K562 (cell line): ENCODE data around the gene ZNF581. TPM values are rescaled to one million over a fixed set of nuclear protein-coding genes. Genes with fewer than 3 reads are reported as not detected.

Experiments used
- ATAC-seq: fragments of 200-7000 bp; cut with Tn5 transposase; 3 replicates; pipeline ENCODE4 v1.9.1; 2020; ENCODE audit warnings: moderate library complexity
- BruUV-seq: library from RNA; stranded (reverse); fragments of 400-500 nt; replicated peaks from 2 replicates; lab custom pipeline; 2021; lab: Mats Ljungman, UMichigan
- CTCF ChIA-PET: fragments of 300-600 bp; formaldehyde crosslinking; extraction: SDS; loops from one replicate; lab custom pipeline; 2021; ENCODE audit warnings: low intra/inter-chr PET ratio; lab: Yijun Ruan, JAX
- POLR2A ChIA-PET: fragments of 300-600, 350-650 bp; sonication (Branson Sonifier 250); formaldehyde crosslinking; extraction: SDS; loops from one replicate; lab custom pipeline; 2021; ENCODE audit warnings: antibody characterized with exemption, inconsistent platforms; lab: Yijun Ruan, JAX
- DNase-seq, 4 experiments: peaks; one replicate each; pipeline versions ENCODE4 v3.0.0 to v3.0.0-alpha.2; 2011 to 2018; ENCODE audit warnings: low spot score in 3 of 4, mixed read lengths in 3 of 4; ENCODE audit errors: extremely low read depth in 1 of 4
- FAIRE-seq: peaks from 2 replicates; lab custom pipeline; 2011; peaks lifted over from hg19 to GRCh38; lab: Jason Lieb, UNC
- H2AFZ ChIP-seq: 2 replicates; pipeline ENCODE4 v1.6.0; 2011; ENCODE audit warnings: low read depth, low read length, control low read depth, inconsistent platforms
- H3K27ac ChIP-seq: fragments of 200-600 bp; 3 replicates; pipeline ENCODE4 v1.8.0; 2011; ENCODE audit warnings: low read depth, mild to moderate bottlenecking, control low read depth, inconsistent platforms, low read length, moderate library complexity, mixed read lengths; ENCODE audit errors: extremely low read depth
- H3K27me3 ChIP-seq, 2 experiments: fragments of 300-600 bp in 1 of 2; 2 replicates in 1 of 2; 3 replicates in 1 of 2; pipeline versions ENCODE4 v1.6.0 to v1.8.0; 2011; ENCODE audit warnings: inconsistent platforms in 2 of 2, low read length in 2 of 2, mild to moderate bottlenecking in 1 of 2, mixed read lengths in 1 of 2, moderate library complexity in 1 of 2; ENCODE audit not compliant: control insufficient read depth in 2 of 2, insufficient read depth in 2 of 2
- H3K36me3 ChIP-seq: fragments of 300-600 bp; 3 replicates; pipeline ENCODE4 v1.8.0; 2011; ENCODE audit warnings: mild to moderate bottlenecking, low read length, inconsistent platforms; ENCODE audit not compliant: control insufficient read depth, insufficient read depth
- H3K4me1 ChIP-seq, 2 experiments: fragments of 200-600 bp in 1 of 2; replicated peaks in 1 of 2; 2 replicates in 1 of 2; 3 replicates in 1 of 2; pipeline versions ENCODE4 v1.5.1 to v1.8.0; 2011; ENCODE audit warnings: inconsistent platforms in 2 of 2, low read length in 2 of 2, mild to moderate bottlenecking in 1 of 2, mixed read lengths in 1 of 2, moderate library complexity in 1 of 2; ENCODE audit not compliant: control insufficient read depth in 2 of 2, insufficient read depth in 2 of 2
- H3K4me2 ChIP-seq: 2 replicates; pipeline ENCODE4 v1.6.1; 2011; ENCODE audit warnings: low read length, control low read depth, inconsistent platforms, mixed read lengths; ENCODE audit not compliant: insufficient read depth
- H3K4me3 ChIP-seq: fragments of 200-600 bp; sonication (generic), shearing (Covaris generic); 2 replicates; pipeline ENCODE4 v1.5.1; 2016; ENCODE audit warnings: control low read depth, inconsistent platforms
- H3K79me2 ChIP-seq: fragments of 200-600 bp; 3 replicates; pipeline ENCODE4 v1.8.0; 2011; ENCODE audit warnings: low read length, inconsistent platforms; ENCODE audit not compliant: control insufficient read depth, insufficient read depth
- H3K9ac ChIP-seq, 2 experiments: 2 replicates each; pipeline versions ENCODE4 v1.6.0 to v1.6.1; 2011; ENCODE audit warnings: low read depth in 2 of 2, low read length in 2 of 2, control low read depth in 1 of 2, inconsistent platforms in 1 of 2, mild to moderate bottlenecking in 1 of 2, mixed read lengths in 1 of 2; ENCODE audit not compliant: insufficient read depth in 1 of 2
- H3K9me1 ChIP-seq: one replicate; pipeline ENCODE4 v1.6.0; 2011; ENCODE audit warnings: inconsistent platforms, mild to moderate bottlenecking, low read length, moderate library complexity; ENCODE audit not compliant: control insufficient read depth, insufficient read depth
- H3K9me3 ChIP-seq: replicated peaks from 2 replicates; pipeline ENCODE4 v1.5.1; 2011; ENCODE audit warnings: low read depth, low read length, inconsistent platforms; ENCODE audit not compliant: control insufficient read depth, insufficient read depth
- H4K20me1 ChIP-seq: replicated peaks from 2 replicates; pipeline ENCODE4 v1.6.1; 2011; ENCODE audit warnings: low read length, inconsistent platforms, mixed read lengths; ENCODE audit not compliant: control insufficient read depth, insufficient read depth
- ARID1B ChIP-seq: fragments of 450-650 bp; IDR thresholded peaks from 2 replicates; pipeline ENCODE4 v1.6.1; 2016; ENCODE audit warnings: antibody characterized with exemption, mild to moderate bottlenecking, inconsistent platforms
- CEBPB ChIP-seq: fragments of 450-650 bp; IDR thresholded peaks from 2 replicates; pipeline ENCODE4 v1.6.1; 2016; ENCODE audit warnings: missing genetic modification characterization, missing compliant biosample characterization
- EP400 ChIP-seq: fragments of 450-650 bp; IDR thresholded peaks from 2 replicates; pipeline ENCODE4 v1.6.1; 2017; ENCODE audit warnings: antibody characterized with exemption, mild to moderate bottlenecking, moderate library complexity
- KLF1 ChIP-seq: fragments of 450-650 bp; IDR thresholded peaks from 2 replicates; pipeline ENCODE4 v1.6.1; 2016; ENCODE audit warnings: missing genetic modification characterization, missing compliant biosample characterization
- PHF20 ChIP-seq: fragments of 450-650 bp; IDR thresholded peaks from 2 replicates; pipeline ENCODE4 v1.6.1; 2018; ENCODE audit not compliant: partially characterized antibody
- SMAD4 ChIP-seq: fragments of 250-450 bp; sonication (Bioruptor Pico); conservative IDR thresholded peaks from 2 replicates; pipeline ENCODE4 v1.8.0; 2021; ENCODE audit warnings: inconsistent platforms, mild to moderate bottlenecking, moderate library complexity
- U2AF2 ChIP-seq: fragments of 200-400 bp; formaldehyde crosslinking; optimal IDR thresholded peaks from 2 replicates; pipeline ENCODE3; 2017; ENCODE audit warnings: low read depth, mild to moderate bottlenecking, low read length
- XRCC3 ChIP-seq: fragments of 450-650 bp; IDR thresholded peaks from 2 replicates; pipeline ENCODE4 v1.6.1; 2017; ENCODE audit warnings: mild to moderate bottlenecking, moderate library complexity
- ZNF444 ChIP-seq: fragments of 250-450 bp; sonication (Bioruptor Pico); IDR thresholded peaks from 2 replicates; pipeline ENCODE4 v1.4.0; 2020; ENCODE audit warnings: mild to moderate bottlenecking, moderate library complexity
- ZZZ3 ChIP-seq: fragments of 450-650 bp; IDR thresholded peaks from 2 replicates; pipeline ENCODE4 v1.6.1; 2016; ENCODE audit warnings: antibody characterized with exemption, mild to moderate bottlenecking, moderate library complexity
- whole genome bisulfite sequencing: fragments of 100-300 bp; shearing (Covaris generic); methylation state at CpG from one replicate; pipeline ENCODE4 v1.1.6; 2016; ENCODE audit warnings: low coverage, mixed read lengths; ENCODE audit not compliant: insufficient coverage; ENCODE audit errors: missing lambda C conversion rate; 5-methylcytosine and 5-hydroxymethylcytosine counted together
- in situ Hi-C: fragments of 300-500 bp; cut with MboI; formaldehyde crosslinking; loops from 4 replicates; pipeline ENCODE4 v1.15.0; 2018; ENCODE audit warnings: inconsistent platforms, mixed read lengths
- intact Hi-C: fragments of 100-400 bp; cut with micrococcal nuclease; formaldehyde crosslinking; loops from 2 replicates; pipeline ENCODE4 v1.14.2; 2022
- polyA plus RNA-seq, 8 experiments: library from polyadenylated mRNA; depleted of rRNA in 4 of 8; stranded (reverse) in 5 of 8; unstranded in 3 of 8; fragments of >200 nt; fragmentation: Nextera tagmentation in 2 of 8; fragmentation: Illumina TruSeq in 1 of 8; extraction: Ambion mirVana in 2 of 8; extraction: Trizol in 1 of 8; gene quantifications; 2 replicates each; pipeline versions ENCODE4 v1.2.1 to v1.2.3, GENCODE V29; 2011 to 2014; ENCODE audit warnings: inconsistent platforms in 1 of 8, missing spikeins in 1 of 8
- total RNA-seq, 7 experiments: library from RNA; depleted of rRNA in 6 of 7; stranded (reverse); fragments of >200 nt in 6 of 7; fragmentation: Illumina TruSeq in 2 of 7; extraction: Trizol in 2 of 7; gene quantifications; 2 replicates each; pipeline versions ENCODE4 v1.2.1 to v1.2.3, GENCODE V29; 2011 to 2021; ENCODE audit warnings: low replicate concordance in 1 of 7
- TF ChIP-seq, protein P1 (sequence below): fragments of 250-450 bp; sonication (Bioruptor Pico); IDR thresholded peaks from 2 replicates; pipeline ENCODE4 v1.4.0; 2020; ENCODE audit warnings: mild to moderate bottlenecking, moderate library complexity

Gene ZNF581
- total and polyA plus RNA-seq, 9 of the 15 experiments (the other 6 are each of a cell fraction or from before 2014, with no cell fraction given), result 2.4 to 39.4 (median 15.4) TPM

DNA sequence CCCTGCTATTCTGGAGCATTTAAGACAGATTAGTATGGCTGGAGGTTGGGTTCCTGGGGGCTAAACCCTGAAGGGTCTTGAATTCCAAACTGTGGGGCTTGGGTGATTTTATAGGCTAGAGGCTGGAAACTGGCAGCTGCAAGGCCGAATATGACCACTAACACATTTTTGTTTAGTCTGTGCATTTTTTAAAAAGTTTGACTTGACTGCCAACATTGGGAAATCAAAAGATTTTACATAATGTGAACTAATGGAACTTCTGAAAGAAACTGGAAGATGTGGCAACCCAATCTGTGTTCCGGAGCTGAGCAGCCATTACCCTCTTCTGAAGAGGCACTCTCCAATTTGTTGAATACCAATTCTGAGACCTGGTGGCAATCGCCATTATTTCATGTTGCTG, 24.2 kb upstream of the ZNF581 start:
- ChIA-PET POLR2A (interaction anchor here (0.8 to 2.7 kb wide), 3 partner anchors 10 to 115 kb away, joined by 3 to 18 read pairs (median 3); partner anchors contain the start of gene ZNF865), CTCF (no interaction called here)
- H2AFZ ChIP-seq, result no peak overlapping the region
- H3K9ac ChIP-seq, result no peak overlapping the region
- DNase-seq, result no peak
- H3K9me3 ChIP-seq, result no peaks in the 10 kb centered on the region
- no peaks in the 10 kb centered on the region for H3K27me3 ChIP-seq
- H3K4me1 ChIP-seq, result peaks cover 6 to 10% of the 10 kb centered on the region in 2 experiments; a peak in 3 of 5 replicates
- H3K9me1 ChIP-seq, result peaks cover 3% of the 10 kb centered on the region
- intact Hi-C loops (no loop called here), in situ Hi-C loops (no loop called here)
- ATAC-seq, result no peak
- no TSS peak for BruUV-seq
- 68% methylated on average over 3 of the region's 3 CpGs for WGBS
- no peak overlapping the region for H3K4me3 ChIP-seq
- no peak for TF ChIP-seq U2AF2
- no peak for TF ChIP-seq ZZZ3
- TF ChIP-seq KLF1 (tag), result no peak
- peak; percentile 11 for FAIRE-seq
- no peak overlapping the region for H3K27ac ChIP-seq
- peaks cover 35% of the 10 kb centered on the region; the same call in 2 of the 3 replicates for H3K36me3 ChIP-seq
- H3K4me2 ChIP-seq, result no peak overlapping the region
- H4K20me1 ChIP-seq, result no peaks in the 10 kb centered on the region; the same call in 1 of the 2 replicates
- peaks cover 7% of the 10 kb centered on the region; the same call in 2 of the 3 replicates for H3K79me2 ChIP-seq

DNA sequence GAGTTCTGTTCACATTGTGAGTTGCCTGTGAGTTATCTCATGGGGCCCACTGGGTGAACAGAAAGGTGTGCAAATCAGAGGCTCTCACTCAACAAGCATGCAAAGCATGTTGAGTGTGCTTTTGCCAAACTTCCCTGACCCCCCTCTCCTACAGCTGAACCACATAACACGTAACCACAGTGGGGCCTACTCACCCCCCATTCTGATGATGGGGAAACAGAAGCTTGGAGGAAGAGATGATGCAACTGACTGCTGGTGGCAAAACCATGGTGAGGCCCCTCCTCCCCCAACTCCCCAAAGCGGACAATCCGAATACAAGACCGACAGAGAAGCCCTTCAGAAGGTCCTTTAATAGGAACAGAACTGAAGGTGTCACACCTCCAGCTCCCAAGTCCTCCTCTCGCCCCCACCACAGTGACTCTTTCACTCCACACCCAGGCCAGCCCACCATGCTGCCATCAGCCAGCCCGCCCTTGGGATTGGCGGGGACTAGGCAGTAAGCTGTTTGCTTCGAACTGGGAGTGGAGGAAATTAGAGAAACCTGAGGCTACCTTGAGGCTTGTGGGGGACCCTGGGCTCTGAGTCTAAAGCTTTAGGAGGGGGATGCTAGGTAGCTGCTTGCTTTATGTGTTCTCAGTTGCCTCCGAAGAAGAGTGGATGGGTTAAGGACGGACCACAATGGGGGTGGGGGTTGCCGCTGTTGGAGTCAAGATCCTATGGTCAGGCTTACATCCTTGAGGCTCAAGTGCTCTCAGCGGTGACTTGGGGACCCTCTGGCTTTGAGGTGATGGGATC, 22.8 kb upstream of the ZNF581 start:
- H3K36me3 ChIP-seq, result peaks cover 27% of the 10 kb centered on the region; the same call in 2 of the 3 replicates
- no peak overlapping the region for H3K27ac ChIP-seq
- H3K4me3 ChIP-seq, result no peak overlapping the region
- 83% methylated on average over 12 of the region's 12 CpGs for WGBS
- no peaks in the 10 kb centered on the region; the same call in 1 of the 2 replicates for H4K20me1 ChIP-seq
- peak in 2 of 4 experiments; percentile 3 to 4 for DNase-seq
- peaks cover 3% of the 10 kb centered on the region for H3K9me1 ChIP-seq
- in situ Hi-C loops, result loop anchor here (10.0 kb wide), 1 partner anchor 336 kb away; the partner anchor contains the start of genes BRSK1 and HSPBP1
- H3K9me3 ChIP-seq, result no peaks in the 10 kb centered on the region
- peaks cover 7% of the 10 kb centered on the region; the same call in 2 of the 3 replicates for H3K79me2 ChIP-seq
- H2AFZ ChIP-seq, result no peak overlapping the region
- H3K4me2 ChIP-seq, result no peak overlapping the region
- ATAC-seq, result no peak
- POLR2A ChIA-PET, result interaction anchor here (0.6 to 2.0 kb wide), 5 partner anchors 10 to 1074 kb away, joined by 3 to 11 read pairs (median 4); partner anchors contain the start of genes FIZ1 and ZNF865
- no peak overlapping the region for H3K9ac ChIP-seq
- CTCF ChIA-PET, result no interaction called here
- no peak for FAIRE-seq
- peaks cover 9 to 17% of the 10 kb centered on the region in 2 experiments; a peak in 4 of 5 replicates for H3K4me1 ChIP-seq
- H3K27me3 ChIP-seq, result no peaks in the 10 kb centered on the region
- BruUV-seq, result no TSS peak
- intact Hi-C loops, result no loop called here
- TF ChIP-seq EP400 (no peak), SMAD4 (peak; percentile 48; the same call in 1 of the 2 replicates), CEBPB (tag) (peak; percentile 49), ZNF444 (CRISPR knock-in tag) (no peak), ARID1B (no peak), XRCC3 (no peak), PHF20 (no peak)
- TF ChIP-seq, protein P1, sequence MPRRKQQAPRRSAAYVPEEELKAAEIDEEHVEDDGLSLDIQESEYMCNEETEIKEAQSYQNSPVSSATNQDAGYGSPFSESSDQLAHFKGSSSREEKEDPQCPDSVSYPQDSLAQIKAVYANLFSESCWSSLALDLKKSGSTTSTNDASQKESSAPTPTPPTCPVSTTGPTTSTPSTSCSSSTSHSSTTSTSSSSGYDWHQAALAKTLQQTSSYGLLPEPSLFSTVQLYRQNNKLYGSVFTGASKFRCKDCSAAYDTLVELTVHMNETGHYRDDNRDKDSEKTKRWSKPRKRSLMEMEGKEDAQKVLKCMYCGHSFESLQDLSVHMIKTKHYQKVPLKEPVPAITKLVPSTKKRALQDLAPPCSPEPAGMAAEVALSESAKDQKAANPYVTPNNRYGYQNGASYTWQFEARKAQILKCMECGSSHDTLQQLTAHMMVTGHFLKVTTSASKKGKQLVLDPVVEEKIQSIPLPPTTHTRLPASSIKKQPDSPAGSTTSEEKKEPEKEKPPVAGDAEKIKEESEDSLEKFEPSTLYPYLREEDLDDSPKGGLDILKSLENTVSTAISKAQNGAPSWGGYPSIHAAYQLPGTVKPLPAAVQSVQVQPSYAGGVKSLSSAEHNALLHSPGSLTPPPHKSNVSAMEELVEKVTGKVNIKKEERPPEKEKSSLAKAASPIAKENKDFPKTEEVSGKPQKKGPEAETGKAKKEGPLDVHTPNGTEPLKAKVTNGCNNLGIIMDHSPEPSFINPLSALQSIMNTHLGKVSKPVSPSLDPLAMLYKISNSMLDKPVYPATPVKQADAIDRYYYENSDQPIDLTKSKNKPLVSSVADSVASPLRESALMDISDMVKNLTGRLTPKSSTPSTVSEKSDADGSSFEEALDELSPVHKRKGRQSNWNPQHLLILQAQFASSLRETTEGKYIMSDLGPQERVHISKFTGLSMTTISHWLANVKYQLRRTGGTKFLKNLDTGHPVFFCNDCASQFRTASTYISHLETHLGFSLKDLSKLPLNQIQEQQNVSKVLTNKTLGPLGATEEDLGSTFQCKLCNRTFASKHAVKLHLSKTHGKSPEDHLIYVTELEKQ, result no peak
